ENCODE measurements around the gene HSD17B14. TPM values are rescaled to one million over a fixed set of nuclear protein-coding genes. Genes with fewer than 3 reads are reported as not detected.

Gene HSD17B14
- total and polyA plus RNA-seq, 4 donors: 6.9 to 25.5 (median 17.6) TPM

- Histone ChIP-seq H3K27ac (ENCODE audit: low read depth, low read length) (no peak overlapping the region), H3K4me1 (ENCODE audit: control insufficient read depth, insufficient read depth, low read length) (peaks cover 6% of the 10 kb centered on the region), H3K4me3 (ENCODE audit: low read depth, low read length) (no peak overlapping the region), H3K36me3 (ENCODE audit: control insufficient read depth, insufficient read depth, low read length) (peaks cover 6% of the 10 kb centered on the region), H3K9me3 (ENCODE audit: control insufficient read depth, insufficient read depth, low read length) (no peaks in the 10 kb centered on the region), H3K27me3 (ENCODE audit: control insufficient read depth, insufficient read depth, low read length) (no peaks in the 10 kb centered on the region)
- no peak for DNase-seq (ENCODE audit: low read depth in 4 of 6, low spot score in 6 of 6)
- WGBS (ENCODE audit: insufficient coverage): 78% methylated on average over 5 of the region's 9 CpGs
Measured at GRCh38 chr19:48818234-48818820, 18.0 kb downstream of the HSD17B14 start.

DNA sequence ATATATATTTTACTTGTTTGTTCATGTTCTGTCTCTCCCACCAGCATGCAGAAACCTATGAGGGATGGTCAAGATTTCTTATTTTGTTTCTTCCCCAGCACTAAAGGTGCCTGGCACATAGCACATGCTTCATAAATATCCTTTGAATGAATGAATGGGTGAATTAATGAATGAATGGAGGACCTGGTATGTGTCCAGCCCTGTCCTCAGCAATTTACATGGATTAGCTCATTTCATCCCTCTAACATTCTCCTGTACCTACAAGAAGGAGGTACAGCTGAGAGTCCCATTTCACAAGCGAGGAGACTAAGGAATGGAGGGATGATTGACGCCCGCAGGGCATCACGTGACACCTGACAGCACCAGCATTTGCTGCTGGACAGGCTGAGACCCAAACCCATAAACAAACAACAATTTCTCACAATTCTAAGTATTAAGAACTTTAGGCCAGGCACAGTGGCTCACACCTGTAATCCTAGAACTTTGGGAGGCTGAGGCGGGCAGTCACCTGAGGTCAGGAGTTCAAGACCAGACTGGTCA lies 18.6 kb downstream of the HSD17B14 start:
- Histone ChIP-seq H3K4me3 (ENCODE audit: low read depth, low read length) (no peak overlapping the region), H3K4me1 (ENCODE audit: control insufficient read depth, insufficient read depth, low read length) (peaks cover 12% of the 10 kb centered on the region), H3K27me3 (ENCODE audit: control insufficient read depth, insufficient read depth, low read length) (no peaks in the 10 kb centered on the region), H3K9me3 (ENCODE audit: control insufficient read depth, insufficient read depth, low read length) (no peaks in the 10 kb centered on the region), H3K27ac (ENCODE audit: low read depth, low read length) (no peak overlapping the region), H3K36me3 (ENCODE audit: control insufficient read depth, insufficient read depth, low read length) (peaks cover 10% of the 10 kb centered on the region)
- WGBS (ENCODE audit: insufficient coverage): 83% methylated on average over 2 of the region's 5 CpGs
- no peak for DNase-seq (ENCODE audit: low read depth in 4 of 6, low spot score in 6 of 6)

GRCh38 chr19:48815870-48816501 lies 20.3 kb downstream of the HSD17B14 start:
- DNase-seq (ENCODE audit: low read depth in 4 of 6, low spot score in 6 of 6): no peak
- no peaks in the 10 kb centered on the region for H3K27me3 ChIP-seq (ENCODE audit: control insufficient read depth, insufficient read depth, low read length)
- H3K4me1 ChIP-seq (ENCODE audit: control insufficient read depth, insufficient read depth, low read length): peaks cover 24% of the 10 kb centered on the region
- no peaks in the 10 kb centered on the region for H3K9me3 ChIP-seq (ENCODE audit: control insufficient read depth, insufficient read depth, low read length)
- 62% methylated on average over 9 of the region's 14 CpGs for WGBS (ENCODE audit: insufficient coverage)
- no peak overlapping the region for H3K27ac ChIP-seq (ENCODE audit: low read depth, low read length)
- H3K4me3 ChIP-seq (ENCODE audit: low read depth, low read length): no peak overlapping the region
- peaks cover 5% of the 10 kb centered on the region for H3K36me3 ChIP-seq (ENCODE audit: control insufficient read depth, insufficient read depth, low read length)

GRCh38 chr19:48814895-48815294 lies 21.4 kb downstream of the HSD17B14 start:
- Histone ChIP-seq H3K4me3 (ENCODE audit: low read depth, low read length) (no peak overlapping the region), H3K4me1 (ENCODE audit: control insufficient read depth, insufficient read depth, low read length) (peaks cover 32% of the 10 kb centered on the region), H3K27me3 (ENCODE audit: control insufficient read depth, insufficient read depth, low read length) (no peaks in the 10 kb centered on the region), H3K27ac (ENCODE audit: low read depth, low read length) (no peak overlapping the region), H3K9me3 (ENCODE audit: control insufficient read depth, insufficient read depth, low read length) (no peaks in the 10 kb centered on the region), H3K36me3 (ENCODE audit: control insufficient read depth, insufficient read depth, low read length) (peaks cover 5% of the 10 kb centered on the region)
- no peak for DNase-seq (ENCODE audit: low read depth in 4 of 6, low spot score in 6 of 6)
- WGBS (ENCODE audit: insufficient coverage): 85% methylated on average over 4 of the region's 6 CpGs

GRCh38 chr19:48813123-48813913 lies 23.0 kb downstream of the HSD17B14 start:
- Histone ChIP-seq H3K36me3 (ENCODE audit: control insufficient read depth, insufficient read depth, low read length) (peaks cover 5% of the 10 kb centered on the region), H3K4me3 (ENCODE audit: low read depth, low read length) (no peak overlapping the region), H3K27ac (ENCODE audit: low read depth, low read length) (peak overlapping the region; percentile 89), H3K9me3 (ENCODE audit: control insufficient read depth, insufficient read depth, low read length) (no peaks in the 10 kb centered on the region), H3K4me1 (ENCODE audit: control insufficient read depth, insufficient read depth, low read length) (peaks cover 33% of the 10 kb centered on the region), H3K27me3 (ENCODE audit: control insufficient read depth, insufficient read depth, low read length) (no peaks in the 10 kb centered on the region)
- 84% methylated on average over 8 of the region's 21 CpGs for WGBS (ENCODE audit: insufficient coverage)
- no peak for DNase-seq (ENCODE audit: low read depth in 4 of 6, low spot score in 6 of 6)

GRCh38 chr19:48812094-48812929 lies 24.0 kb downstream of the HSD17B14 start:
- peaks cover 14% of the 10 kb centered on the region for H3K36me3 ChIP-seq (ENCODE audit: control insufficient read depth, insufficient read depth, low read length)
- WGBS (ENCODE audit: insufficient coverage): 3% methylated on average over 35 of the region's 39 CpGs
- H3K4me1 ChIP-seq (ENCODE audit: control insufficient read depth, insufficient read depth, low read length): peaks cover 43% of the 10 kb centered on the region
- H3K27me3 ChIP-seq (ENCODE audit: control insufficient read depth, insufficient read depth, low read length): no peaks in the 10 kb centered on the region
- peak overlapping the region; percentile 89 for H3K27ac ChIP-seq (ENCODE audit: low read depth, low read length)
- H3K4me3 ChIP-seq (ENCODE audit: low read depth, low read length): peak overlapping the region; percentile 66
- H3K9me3 ChIP-seq (ENCODE audit: control insufficient read depth, insufficient read depth, low read length): no peaks in the 10 kb centered on the region
- peak in 3 of 6 donors; percentile 59 to 87 (median 86) for DNase-seq (ENCODE audit: low read depth in 4 of 6, low spot score in 6 of 6)

GRCh38 chr19:48810151-48810550 lies 26.1 kb downstream of the HSD17B14 start:
- DNase-seq (ENCODE audit: low read depth in 4 of 6, low spot score in 6 of 6): peak in 1 of 6 donors; percentile 42
- Histone ChIP-seq H3K9me3 (ENCODE audit: control insufficient read depth, insufficient read depth, low read length) (no peaks in the 10 kb centered on the region), H3K4me3 (ENCODE audit: low read depth, low read length) (peak overlapping the region; percentile 66), H3K4me1 (ENCODE audit: control insufficient read depth, insufficient read depth, low read length) (peaks cover 57% of the 10 kb centered on the region), H3K36me3 (ENCODE audit: control insufficient read depth, insufficient read depth, low read length) (peaks cover 26% of the 10 kb centered on the region), H3K27ac (ENCODE audit: low read depth, low read length) (peak overlapping the region; percentile 89), H3K27me3 (ENCODE audit: control insufficient read depth, insufficient read depth, low read length) (no peaks in the 10 kb centered on the region)
- WGBS (ENCODE audit: insufficient coverage): 7% methylated on average over 6 of the region's 7 CpGs

DNA sequence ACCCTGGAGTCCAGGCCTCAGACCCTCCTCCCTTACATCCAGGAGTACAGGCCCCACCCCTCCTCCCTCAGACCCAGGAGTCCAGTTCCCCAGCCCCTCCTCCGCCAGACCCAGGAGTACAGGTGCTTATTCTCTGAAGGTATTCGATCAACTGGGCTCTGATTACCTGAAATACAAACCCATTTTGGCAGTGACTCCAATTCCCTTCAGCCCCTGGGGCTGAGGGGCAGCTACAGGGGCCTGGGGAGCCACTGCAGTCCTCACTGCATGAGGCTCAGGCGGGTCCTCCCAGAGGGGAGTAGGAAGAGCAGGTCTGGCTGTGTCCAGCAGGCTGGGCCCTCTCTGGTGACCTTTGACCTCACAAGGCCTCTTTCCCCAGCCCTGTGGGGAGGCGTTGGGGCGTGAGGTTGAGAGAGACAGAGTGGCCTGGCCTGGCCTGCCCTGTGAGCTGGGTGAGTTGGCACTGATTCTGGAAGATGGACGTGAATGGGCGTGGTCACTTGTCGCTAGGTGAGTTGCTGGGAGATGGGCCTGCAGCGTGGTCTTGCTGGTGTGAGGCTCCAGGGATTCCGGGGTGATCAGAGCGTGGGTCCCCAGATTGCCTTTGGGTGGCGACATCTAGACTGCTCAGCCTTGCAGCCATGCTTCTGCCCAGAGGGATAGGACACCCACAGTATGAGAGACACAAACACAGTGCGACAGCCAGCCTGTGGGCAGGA lies 28.5 kb downstream of the HSD17B14 start:
- Histone ChIP-seq H3K27ac (ENCODE audit: low read depth, low read length) (peak overlapping the region; percentile 25), H3K9me3 (ENCODE audit: control insufficient read depth, insufficient read depth, low read length) (no peaks in the 10 kb centered on the region), H3K4me1 (ENCODE audit: control insufficient read depth, insufficient read depth, low read length) (peaks cover 65% of the 10 kb centered on the region), H3K27me3 (ENCODE audit: control insufficient read depth, insufficient read depth, low read length) (no peaks in the 10 kb centered on the region), H3K4me3 (ENCODE audit: low read depth, low read length) (no peak overlapping the region), H3K36me3 (ENCODE audit: control insufficient read depth, insufficient read depth, low read length) (peaks cover 21% of the 10 kb centered on the region)
- DNase-seq (ENCODE audit: low read depth in 4 of 6, low spot score in 6 of 6): no peak
- WGBS (ENCODE audit: insufficient coverage): 86% methylated on average over 12 of the region's 13 CpGs

All from spinal cord (tissue), 10 donors.